ENCODE measurements around the gene PHLDB2.

Gene PHLDB2

GRCh38 chr3:111831840-111832239 is 27.2 kb upstream of the PHLDB2 start:
- no peak overlapping the region for H3K27ac ChIP-seq (ENCODE audit: low read length, poor library complexity, severe bottlenecking)
- H3K23ac ChIP-seq (ENCODE audit: low read length in 2 of 2): no peak overlapping the region
- no peak overlapping the region for H4K91ac ChIP-seq (ENCODE audit: low read length)
- peak overlapping the region; percentile 63 for H2AFZ ChIP-seq (ENCODE audit: low read depth, low read length)
- H3K4ac ChIP-seq (ENCODE audit: low read depth in 1 of 2, low read length in 2 of 2): no peak overlapping the region
- H2BK15ac ChIP-seq (ENCODE audit: low read depth, poor library complexity, severe bottlenecking): no peak overlapping the region
- no peak for DNase-seq
- no peak overlapping the region for H2AK5ac ChIP-seq (ENCODE audit: low read length, severe bottlenecking)
- no peak overlapping the region for H3K4me2 ChIP-seq (ENCODE audit: low read length, poor library complexity, severe bottlenecking)
- no peaks in the 10 kb centered on the region for H3K9me3 ChIP-seq (ENCODE audit: control insufficient read depth, low read length)
- no peak overlapping the region for H2BK120ac ChIP-seq (ENCODE audit: low read depth, low read length)
- H2BK5ac ChIP-seq (ENCODE audit: low read depth, low read length, poor library complexity, severe bottlenecking): no peak overlapping the region
- H3K79me1 ChIP-seq (replicated peaks; ENCODE audit: low read length, poor library complexity, severe bottlenecking): no peaks in the 10 kb centered on the region
- no peak overlapping the region for H4K8ac ChIP-seq (ENCODE audit: low read length)
- H3K27me3 ChIP-seq (ENCODE audit: control insufficient read depth in 1 of 2, insufficient read depth in 1 of 2, low read length in 2 of 2): no peaks in the 10 kb centered on the region
- H3K4me3 ChIP-seq (ENCODE audit: insufficient read depth in 1 of 2, low read depth in 1 of 2, low read length in 2 of 2): no peak overlapping the region
- no peak overlapping the region for H3K14ac ChIP-seq (ENCODE audit: low read length in 2 of 2)
- no peaks in the 10 kb centered on the region for H3K36me3 ChIP-seq (ENCODE audit: control insufficient read depth in 1 of 2, insufficient read depth in 2 of 2, low read depth in 1 of 2, low read length in 2 of 2)
- H2BK12ac ChIP-seq (ENCODE audit: low read length in 2 of 2): no peak overlapping the region
- no peak overlapping the region for H3K18ac ChIP-seq (ENCODE audit: low read depth in 1 of 2, low read length in 2 of 2)
- no peak overlapping the region for H3K9ac ChIP-seq (ENCODE audit: low read length)
- no peaks in the 10 kb centered on the region for H3K4me1 ChIP-seq (ENCODE audit: control insufficient read depth, insufficient read depth, low read depth, low read length)

- H3K9ac ChIP-seq (ENCODE audit: low read length): no peak overlapping the region
- no peak overlapping the region for H3K4ac ChIP-seq (ENCODE audit: low read depth in 1 of 2, low read length in 2 of 2)
- H2BK5ac ChIP-seq (ENCODE audit: low read depth, low read length, poor library complexity, severe bottlenecking): no peak overlapping the region
- H2AK5ac ChIP-seq (ENCODE audit: low read length, severe bottlenecking): no peak overlapping the region
- H3K36me3 ChIP-seq (ENCODE audit: control insufficient read depth in 1 of 2, insufficient read depth in 2 of 2, low read depth in 1 of 2, low read length in 2 of 2): no peaks in the 10 kb centered on the region
- no peak overlapping the region for H2AFZ ChIP-seq (ENCODE audit: low read depth, low read length)
- no peak overlapping the region for H2BK12ac ChIP-seq (ENCODE audit: low read length in 2 of 2)
- H3K27me3 ChIP-seq (ENCODE audit: control insufficient read depth in 1 of 2, insufficient read depth in 1 of 2, low read length in 2 of 2): no peaks in the 10 kb centered on the region
- H2BK15ac ChIP-seq (ENCODE audit: low read depth, poor library complexity, severe bottlenecking): no peak overlapping the region
- H4K8ac ChIP-seq (ENCODE audit: low read length): no peak overlapping the region
- H3K9me3 ChIP-seq (ENCODE audit: control insufficient read depth, low read length): no peaks in the 10 kb centered on the region
- WGBS: 83% methylated on average over 1 of the region's 3 CpGs
- H3K27ac ChIP-seq (ENCODE audit: low read length, poor library complexity, severe bottlenecking): no peak overlapping the region
- no peak overlapping the region for H4K91ac ChIP-seq (ENCODE audit: low read length)
- no peak overlapping the region for H3K14ac ChIP-seq (ENCODE audit: low read length in 2 of 2)
- no peak overlapping the region for H2BK120ac ChIP-seq (ENCODE audit: low read depth, low read length)
- DNase-seq: no peak
- H3K4me2 ChIP-seq (ENCODE audit: low read length, poor library complexity, severe bottlenecking): no peak overlapping the region
- H3K23ac ChIP-seq (ENCODE audit: low read length in 2 of 2): no peak overlapping the region
- H3K4me3 ChIP-seq (ENCODE audit: insufficient read depth in 1 of 2, low read depth in 1 of 2, low read length in 2 of 2): no peak overlapping the region
- H3K4me1 ChIP-seq (ENCODE audit: control insufficient read depth, insufficient read depth, low read depth, low read length): no peaks in the 10 kb centered on the region
- no peaks in the 10 kb centered on the region for H3K79me1 ChIP-seq (replicated peaks; ENCODE audit: low read length, poor library complexity, severe bottlenecking)
- no peak overlapping the region for H3K18ac ChIP-seq (ENCODE audit: low read depth in 1 of 2, low read length in 2 of 2)
Measured at GRCh38 chr3:111837112-111837511, 22.0 kb upstream of the PHLDB2 start.

- Histone ChIP-seq H3K4me2 (ENCODE audit: low read length, poor library complexity, severe bottlenecking) (no peak overlapping the region), H2BK120ac (ENCODE audit: low read depth, low read length) (no peak overlapping the region), H4K91ac (ENCODE audit: low read length) (no peak overlapping the region), H3K4me3 (ENCODE audit: insufficient read depth in 1 of 2, low read depth in 1 of 2, low read length in 2 of 2) (no peak overlapping the region), H2BK12ac (ENCODE audit: low read length in 2 of 2) (no peak overlapping the region), H3K27ac (ENCODE audit: low read length, poor library complexity, severe bottlenecking) (no peak overlapping the region), H3K9me3 (ENCODE audit: control insufficient read depth, low read length) (no peaks in the 10 kb centered on the region), H3K23ac (ENCODE audit: low read length in 2 of 2) (no peak overlapping the region), H3K27me3 (ENCODE audit: control insufficient read depth in 1 of 2, insufficient read depth in 1 of 2, low read length in 2 of 2) (no peaks in the 10 kb centered on the region), H2AFZ (ENCODE audit: low read depth, low read length) (no peak overlapping the region), H3K14ac (ENCODE audit: low read length in 2 of 2) (no peak overlapping the region), H3K4me1 (ENCODE audit: control insufficient read depth, insufficient read depth, low read depth, low read length) (no peaks in the 10 kb centered on the region), H3K36me3 (ENCODE audit: control insufficient read depth in 1 of 2, insufficient read depth in 2 of 2, low read depth in 1 of 2, low read length in 2 of 2) (no peaks in the 10 kb centered on the region), H3K4ac (ENCODE audit: low read depth in 1 of 2, low read length in 2 of 2) (no peak overlapping the region), H2AK5ac (ENCODE audit: low read length, severe bottlenecking) (no peak overlapping the region), H3K18ac (ENCODE audit: low read depth in 1 of 2, low read length in 2 of 2) (no peak overlapping the region), H2BK15ac (ENCODE audit: low read depth, poor library complexity, severe bottlenecking) (no peak overlapping the region), H4K8ac (ENCODE audit: low read length) (no peak overlapping the region), H2BK5ac (ENCODE audit: low read depth, low read length, poor library complexity, severe bottlenecking) (no peak overlapping the region), H3K79me1 (replicated peaks; ENCODE audit: low read length, poor library complexity, severe bottlenecking) (no peaks in the 10 kb centered on the region), H3K9ac (ENCODE audit: low read length) (no peak overlapping the region)
- 93% methylated on average over 5 of the region's 5 CpGs for WGBS
- DNase-seq: no peak
Measured at GRCh38 chr3:111838133-111838532, 20.9 kb upstream of the PHLDB2 start.

- no peak overlapping the region for H3K27ac ChIP-seq (ENCODE audit: low read length, poor library complexity, severe bottlenecking)
- no peak overlapping the region for H2BK120ac ChIP-seq (ENCODE audit: low read depth, low read length)
- no peak overlapping the region for H3K14ac ChIP-seq (ENCODE audit: low read length in 2 of 2)
- H2AFZ ChIP-seq (ENCODE audit: low read depth, low read length): no peak overlapping the region
- H4K8ac ChIP-seq (ENCODE audit: low read length): no peak overlapping the region
- peak overlapping the region; percentile 45 for H3K9ac ChIP-seq (ENCODE audit: low read length)
- H2AK5ac ChIP-seq (ENCODE audit: low read length, severe bottlenecking): peak overlapping the region; percentile 10
- no peaks in the 10 kb centered on the region for H3K36me3 ChIP-seq (ENCODE audit: control insufficient read depth in 1 of 2, insufficient read depth in 2 of 2, low read depth in 1 of 2, low read length in 2 of 2)
- no peaks in the 10 kb centered on the region for H3K27me3 ChIP-seq (ENCODE audit: control insufficient read depth in 1 of 2, insufficient read depth in 1 of 2, low read length in 2 of 2)
- no peaks in the 10 kb centered on the region for H3K4me1 ChIP-seq (ENCODE audit: control insufficient read depth, insufficient read depth, low read depth, low read length)
- DNase-seq: peak; percentile 56
- no peaks in the 10 kb centered on the region for H3K79me1 ChIP-seq (replicated peaks; ENCODE audit: low read length, poor library complexity, severe bottlenecking)
- H4K91ac ChIP-seq (ENCODE audit: low read length): no peak overlapping the region
- H2BK12ac ChIP-seq (ENCODE audit: low read length in 2 of 2): peak overlapping the region in 1 of 2 experiments; percentile 32
- H3K23ac ChIP-seq (ENCODE audit: low read length in 2 of 2): no peak overlapping the region
- H3K9me3 ChIP-seq (ENCODE audit: control insufficient read depth, low read length): no peaks in the 10 kb centered on the region
- H3K4me2 ChIP-seq (ENCODE audit: low read length, poor library complexity, severe bottlenecking): no peak overlapping the region
- no CpG with 5 or more reads among the region's 1 CpG for WGBS
- H3K4me3 ChIP-seq (ENCODE audit: insufficient read depth in 1 of 2, low read depth in 1 of 2, low read length in 2 of 2): no peak overlapping the region
- no peak overlapping the region for H3K4ac ChIP-seq (ENCODE audit: low read depth in 1 of 2, low read length in 2 of 2)
- H3K18ac ChIP-seq (ENCODE audit: low read depth in 1 of 2, low read length in 2 of 2): no peak overlapping the region
- no peak overlapping the region for H2BK15ac ChIP-seq (ENCODE audit: low read depth, poor library complexity, severe bottlenecking)
- H2BK5ac ChIP-seq (ENCODE audit: low read depth, low read length, poor library complexity, severe bottlenecking): no peak overlapping the region
Measured at GRCh38 chr3:111846039-111846438, 13.0 kb upstream of the PHLDB2 start.
